H1 (cell line): ENCODE measurements around the gene SCN2B. TPM values are rescaled to one million over a fixed set of nuclear protein-coding genes. Genes with fewer than 3 reads are reported as not detected.

ENCODE experiments used
- ATF2 ChIP-seq: IDR thresholded peaks from 2 replicates; pipeline ENCODE4 v1.6.1; 2012; ENCODE audit warnings: low read length, inconsistent platforms
- SP4 ChIP-seq: IDR thresholded peaks from 2 replicates; pipeline ENCODE4 v1.6.1; 2012; ENCODE audit warnings: low read length, inconsistent platforms
- TEAD4 ChIP-seq: IDR thresholded peaks from 2 replicates; pipeline ENCODE4 v1.6.1; 2012; ENCODE audit warnings: low read depth, low read length, inconsistent platforms, mixed read lengths
- polyA plus RNA-seq, 7 experiments: library from polyadenylated mRNA; depleted of rRNA in 3 of 7; stranded (reverse) in 5 of 7; unstranded in 2 of 7; fragments of >200 nt in 5 of 7; fragments of 200-250 nt in 2 of 7; gene quantifications; 1 replicate in 5 of 7; 2 replicates in 1 of 7; 4 replicates in 1 of 7; pipeline versions ENCODE4 v1.2.1 to v1.2.3, GENCODE V29; 2011 to 2013; ENCODE audit warnings: missing spikeins in 2 of 7, mixed read lengths in 2 of 7
- total RNA-seq: library from RNA; stranded (reverse); fragmentation: NEBNext Ultra II Directional; extraction: Animal tissue kit (Norgen Biotek cat#: 25700); gene quantifications from 2 replicates; pipeline ENCODE4 v1.2.1, GENCODE V29; 2021

SCN2B gene
- total and polyA plus RNA-seq, 2 of the 8 experiments (the other 6 are each of a cell fraction or from before 2014, with no cell fraction given), result 0.14 to 0.24 TPM

- TF ChIP-seq TEAD4 (no peak), SP4 (no peak), ATF2 (no peak)
- TF ChIP-seq, all 59 proteins: peak for 0
Observed at GRCh38 chr11:118144301-118145268, 31.9 kb downstream of the SCN2B start (continued).
